BJ (cell line): ENCODE measurements around the gene CD101. TPM values are rescaled to one million over a fixed set of nuclear protein-coding genes. Genes with fewer than 3 reads are reported as not detected.

Experiments
- CTCF ChIA-PET: fragments of 350-600 bp; formaldehyde crosslinking; extraction: SDS; loops from one replicate; lab custom pipeline; 2021; ENCODE audit warnings: antibody characterized with exemption, inconsistent platforms; lab: Yijun Ruan, JAX
- POLR2A ChIA-PET: fragments of 300-600 bp; sonication (Branson Sonifier 250); formaldehyde crosslinking; extraction: SDS; loops from one replicate; lab custom pipeline; 2021; ENCODE audit warnings: antibody characterized with exemption; lab: Charles Lee
- DNase-seq: peaks from one replicate; pipeline ENCODE4 v3.0.0-alpha.2; 2011; ENCODE audit warnings: low read depth
- H3K27me3 ChIP-seq: 2 replicates; pipeline ENCODE4 v1.6.0; 2011; ENCODE audit warnings: low read length; ENCODE audit not compliant: control insufficient read depth, insufficient read depth
- H3K36me3 ChIP-seq: 2 replicates; pipeline ENCODE4 v1.5.1; 2011; ENCODE audit warnings: low read length; ENCODE audit not compliant: control insufficient read depth, insufficient read depth
- H3K4me3 ChIP-seq: 2 replicates; pipeline ENCODE4 v1.5.1; 2011; ENCODE audit warnings: low read depth, mild to moderate bottlenecking, control low read depth, low read length
- CTCF ChIP-seq: IDR thresholded peaks from 2 replicates; pipeline ENCODE4 v1.5.1; 2011; ENCODE audit warnings: low read depth, mild to moderate bottlenecking, control low read depth, inconsistent platforms, low read length, moderate library complexity; ENCODE audit not compliant: insufficient read depth
- polyA plus RNA-seq: library from polyadenylated mRNA; depleted of rRNA; stranded (reverse); fragments of >200 nt; gene quantifications from 2 replicates; pipeline ENCODE4 v1.2.3, GENCODE V29; 2011

The CD101 gene
- polyA plus RNA-seq, 1 experiment, result 0.12 TPM

GRCh38 chr1:117069220-117069844 is 67.8 kb downstream of the CD101 start:
- TF ChIP-seq CTCF, result no peak
- POLR2A ChIA-PET, result no interaction called here

GRCh38 chr1:117070124-117070523 is 68.6 kb downstream of the CD101 start:
- ChIA-PET CTCF (interaction anchor here (1.5 to 12.2 kb wide), 5 partner anchors 22 to 218 kb away, joined by 3 to 185 read pairs (median 83); partner anchors contain the start of gene TRIM45), POLR2A (no interaction called here)
- Histone ChIP-seq H3K27me3 (no peaks in the 10 kb centered on the region), H3K36me3 (no peaks in the 10 kb centered on the region; the same call in 1 of the 2 replicates), H3K4me3 (no peak overlapping the region)
- DNase-seq, result no peak
- TF ChIP-seq CTCF, result no peak

More at GRCh38 chr1:117069220-117069844, 67.8 kb downstream of the CD101 start:
- no peak overlapping the region for H3K4me3 ChIP-seq
- CTCF ChIA-PET, result interaction anchor here (0.6 to 12.2 kb wide), 7 partner anchors 8 to 809 kb away, joined by 3 to 185 read pairs (median 4); partner anchors contain the start of gene TRIM45
- no peaks in the 10 kb centered on the region for H3K27me3 ChIP-seq
- no peaks in the 10 kb centered on the region; the same call in 1 of the 2 replicates for H3K36me3 ChIP-seq
- DNase-seq, result no peak

- POLR2A ChIA-PET, result no interaction called here
These were observed 75.1 kb downstream of the CD101 start for GRCh38 chr1:117076648-117077047.

GRCh38 chr1:117077267-117077666 is 75.7 kb downstream of the CD101 start:
- CTCF ChIA-PET, result interaction anchor here (1.1 to 1.4 kb wide), 6 partner anchors 8 to 210 kb away, joined by 3 to 11 read pairs (median 5); no protein-coding TSS in a partner anchor
- DNase-seq, result no peak
- no peak for TF ChIP-seq CTCF
- H3K4me3 ChIP-seq, result no peak overlapping the region
- H3K36me3 ChIP-seq, result peaks cover 4% of the 10 kb centered on the region
- H3K27me3 ChIP-seq, result no peaks in the 10 kb centered on the region
- POLR2A ChIA-PET, result interaction anchor here (0.6 kb wide), 1 partner anchor 28 kb away, joined by 3 read pairs; no protein-coding TSS in a partner anchor

More at GRCh38 chr1:117076648-117077047, 75.1 kb downstream of the CD101 start:
- CTCF ChIA-PET, result interaction anchor here (1.1 to 1.4 kb wide), 4 partner anchors 7 to 208 kb away, joined by 3 to 11 read pairs (median 4); no protein-coding TSS in a partner anchor
- H3K36me3 ChIP-seq, result peaks cover 4% of the 10 kb centered on the region
- no peak overlapping the region for H3K4me3 ChIP-seq
- DNase-seq, result no peak
- no peak for TF ChIP-seq CTCF
- no peaks in the 10 kb centered on the region for H3K27me3 ChIP-seq

GRCh38 chr1:117079737-117080136 is 78.2 kb downstream of the CD101 start:
- DNase-seq, result no peak
- ChIA-PET CTCF (interaction anchor here (1.0 to 1.8 kb wide), 3 partner anchors 12 to 18 kb away, joined by 3 to 11 read pairs (median 9); no protein-coding TSS in a partner anchor), POLR2A (no interaction called here)
- Histone ChIP-seq H3K36me3 (peaks cover 4% of the 10 kb centered on the region), H3K4me3 (no peak overlapping the region), H3K27me3 (no peaks in the 10 kb centered on the region)
- TF ChIP-seq CTCF, result no peak
